ENCODE measurements around the gene AMOTL2.

Gene AMOTL2

DNA sequence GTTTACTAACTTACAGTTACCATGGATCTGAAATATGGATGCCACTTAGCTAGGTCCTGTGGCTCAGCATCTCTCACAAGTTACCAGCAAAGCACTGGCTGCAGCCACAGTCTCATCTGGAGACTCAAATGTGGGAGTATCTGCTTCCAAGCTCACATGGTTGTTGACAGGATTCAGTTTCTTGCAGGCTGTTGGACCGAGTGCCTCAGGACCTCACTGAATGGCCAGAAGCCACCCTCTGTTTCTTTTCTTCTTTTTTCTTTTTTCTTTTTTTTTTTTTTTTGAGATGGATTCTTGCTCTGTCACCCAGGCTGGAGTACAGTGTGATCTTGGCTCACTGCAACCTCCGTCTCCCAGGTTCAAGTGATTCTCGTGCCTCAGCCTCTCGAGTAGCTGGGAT, 20.1 kb upstream of the AMOTL2 start:
- Histone ChIP-seq H2BK5ac (ENCODE audit: low read length) (no peak overlapping the region), H3K79me1 (ENCODE audit: low read length) (no peaks in the 10 kb centered on the region), H3K4me2 (ENCODE audit: low read length) (no peak overlapping the region), H4K5ac (ENCODE audit: low read length) (no peak overlapping the region), H3K56ac (ENCODE audit: low read length) (no peak overlapping the region), H4K8ac (ENCODE audit: low read depth, low read length) (no peak overlapping the region), H3K23ac (ENCODE audit: low read length) (no peak overlapping the region), H3K4me1 (ENCODE audit: control insufficient read depth, low read depth, low read length) (no peaks in the 10 kb centered on the region), H3K27ac (ENCODE audit: low read depth, low read length) (no peak overlapping the region), H3K79me2 (ENCODE audit: control insufficient read depth, insufficient read depth, low read length) (no peaks in the 10 kb centered on the region), H3K4ac (ENCODE audit: low read depth, low read length) (no peak overlapping the region), H3K18ac (ENCODE audit: low read length) (no peak overlapping the region), H2AK5ac (ENCODE audit: low read length) (no peak overlapping the region), H3K36me3 (ENCODE audit: control insufficient read depth, insufficient read depth, low read length) (no peaks in the 10 kb centered on the region), H3K9ac (ENCODE audit: low read length) (no peak overlapping the region), H2BK120ac (ENCODE audit: low read depth, low read length) (no peak overlapping the region), H3K27me3 (ENCODE audit: insufficient read depth, low read length, poor library complexity) (no peaks in the 10 kb centered on the region), H2BK15ac (replicated peaks; ENCODE audit: low read depth) (no peak overlapping the region), H3K4me3 (ENCODE audit: low read length) (no peak overlapping the region)
- no CpG with 5 or more reads among the region's 4 CpGs for WGBS (ENCODE audit: extremely low coverage, insufficient coverage, low lambda C conversion rate)
- no peak for DNase-seq

DNA sequence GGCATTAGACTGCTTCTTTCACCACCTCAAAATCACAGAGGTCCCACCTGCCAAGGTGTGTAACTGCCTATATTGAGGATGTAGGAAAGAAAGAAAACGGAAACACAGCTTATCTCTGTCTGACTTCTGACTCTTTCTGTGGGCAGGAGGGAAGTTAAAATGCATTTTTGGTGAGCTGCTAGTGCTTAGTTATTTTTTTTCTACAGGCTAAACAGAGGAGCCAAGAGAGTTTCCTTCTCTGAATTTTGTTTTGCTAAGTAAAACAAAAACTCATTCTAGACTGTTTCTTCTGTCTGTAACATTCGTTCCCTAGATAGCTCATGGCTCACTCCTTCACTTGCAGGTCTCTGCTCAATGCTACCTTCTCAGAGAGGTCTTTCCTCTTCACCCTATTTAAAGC, 18.8 kb upstream of the AMOTL2 start:
- no peak overlapping the region for H2BK5ac ChIP-seq (ENCODE audit: low read length)
- H3K4ac ChIP-seq (ENCODE audit: low read depth, low read length) = no peak overlapping the region
- no peak overlapping the region for H2BK15ac ChIP-seq (replicated peaks; ENCODE audit: low read depth)
- no peak overlapping the region for H4K8ac ChIP-seq (ENCODE audit: low read depth, low read length)
- H3K79me1 ChIP-seq (ENCODE audit: low read length) = no peaks in the 10 kb centered on the region
- no peak overlapping the region for H3K4me2 ChIP-seq (ENCODE audit: low read length)
- H3K23ac ChIP-seq (ENCODE audit: low read length) = no peak overlapping the region
- no peak overlapping the region for H2AK5ac ChIP-seq (ENCODE audit: low read length)
- H3K56ac ChIP-seq (ENCODE audit: low read length) = no peak overlapping the region
- H2BK120ac ChIP-seq (ENCODE audit: low read depth, low read length) = no peak overlapping the region
- no peak overlapping the region for H3K27ac ChIP-seq (ENCODE audit: low read depth, low read length)
- H4K5ac ChIP-seq (ENCODE audit: low read length) = no peak overlapping the region
- no peak overlapping the region for H3K9ac ChIP-seq (ENCODE audit: low read length)
- no CpG with 5 or more reads among the region's 2 CpGs for WGBS (ENCODE audit: extremely low coverage, insufficient coverage, low lambda C conversion rate)
- H3K79me2 ChIP-seq (ENCODE audit: control insufficient read depth, insufficient read depth, low read length) = no peaks in the 10 kb centered on the region
- H3K36me3 ChIP-seq (ENCODE audit: control insufficient read depth, insufficient read depth, low read length) = no peaks in the 10 kb centered on the region
- no peak overlapping the region for H3K18ac ChIP-seq (ENCODE audit: low read length)
- H3K27me3 ChIP-seq (ENCODE audit: insufficient read depth, low read length, poor library complexity) = no peaks in the 10 kb centered on the region
- no peaks in the 10 kb centered on the region for H3K4me1 ChIP-seq (ENCODE audit: control insufficient read depth, low read depth, low read length)
- no peak for DNase-seq
- no peak overlapping the region for H3K4me3 ChIP-seq (ENCODE audit: low read length)

DNA sequence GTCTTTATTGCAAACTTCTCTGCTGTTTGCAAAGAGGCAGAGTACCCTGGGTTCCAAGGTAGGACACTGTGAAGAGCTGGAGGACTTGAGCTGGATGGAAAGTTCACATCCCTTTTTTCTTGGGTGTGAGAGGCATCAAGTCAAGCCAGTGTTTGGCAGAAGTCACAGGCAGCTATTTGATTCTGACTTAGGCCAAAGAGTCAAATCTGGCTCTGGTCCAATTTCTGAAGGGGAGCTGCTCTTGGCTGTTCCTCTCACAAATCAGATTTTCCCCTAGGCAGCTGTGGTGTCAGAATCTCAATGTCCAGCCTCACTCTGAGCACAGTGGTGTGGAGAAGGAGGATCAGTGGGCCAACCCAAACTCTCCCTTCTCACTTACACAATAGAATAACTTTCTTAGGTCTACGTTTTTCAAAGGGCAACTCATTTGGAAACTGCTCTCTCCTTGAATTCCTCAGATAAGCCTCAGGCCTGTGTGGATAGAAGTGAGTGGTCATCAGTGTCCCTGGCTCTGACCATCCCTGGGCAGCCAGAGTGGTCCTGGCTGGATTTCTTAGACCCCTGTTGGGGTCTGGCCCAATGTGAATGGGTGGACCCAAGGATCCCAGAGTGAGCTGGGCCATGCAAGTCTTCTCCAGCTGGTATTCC, 18.2 kb upstream of the AMOTL2 start:
- no peak overlapping the region for H3K4me3 ChIP-seq (ENCODE audit: low read length)
- no peak overlapping the region for H2BK120ac ChIP-seq (ENCODE audit: low read depth, low read length)
- no peak overlapping the region for H3K27ac ChIP-seq (ENCODE audit: low read depth, low read length)
- H2AK5ac ChIP-seq (ENCODE audit: low read length) = no peak overlapping the region
- H3K4me1 ChIP-seq (ENCODE audit: control insufficient read depth, low read depth, low read length) = no peaks in the 10 kb centered on the region
- no peak overlapping the region for H3K23ac ChIP-seq (ENCODE audit: low read length)
- no peak overlapping the region for H3K9ac ChIP-seq (ENCODE audit: low read length)
- no CpG with 5 or more reads among the region's 1 CpG for WGBS (ENCODE audit: extremely low coverage, insufficient coverage, low lambda C conversion rate)
- no peak overlapping the region for H3K18ac ChIP-seq (ENCODE audit: low read length)
- H3K79me1 ChIP-seq (ENCODE audit: low read length) = no peaks in the 10 kb centered on the region
- H3K36me3 ChIP-seq (ENCODE audit: control insufficient read depth, insufficient read depth, low read length) = no peaks in the 10 kb centered on the region
- no peak overlapping the region for H2BK5ac ChIP-seq (ENCODE audit: low read length)
- H2BK15ac ChIP-seq (replicated peaks; ENCODE audit: low read depth) = no peak overlapping the region
- H4K8ac ChIP-seq (ENCODE audit: low read depth, low read length) = no peak overlapping the region
- H3K4ac ChIP-seq (ENCODE audit: low read depth, low read length) = no peak overlapping the region
- no peak for DNase-seq
- H3K27me3 ChIP-seq (ENCODE audit: insufficient read depth, low read length, poor library complexity) = no peaks in the 10 kb centered on the region
- H4K5ac ChIP-seq (ENCODE audit: low read length) = no peak overlapping the region
- H3K79me2 ChIP-seq (ENCODE audit: control insufficient read depth, insufficient read depth, low read length) = no peaks in the 10 kb centered on the region
- no peak overlapping the region for H3K56ac ChIP-seq (ENCODE audit: low read length)
- H3K4me2 ChIP-seq (ENCODE audit: low read length) = no peak overlapping the region

DNA sequence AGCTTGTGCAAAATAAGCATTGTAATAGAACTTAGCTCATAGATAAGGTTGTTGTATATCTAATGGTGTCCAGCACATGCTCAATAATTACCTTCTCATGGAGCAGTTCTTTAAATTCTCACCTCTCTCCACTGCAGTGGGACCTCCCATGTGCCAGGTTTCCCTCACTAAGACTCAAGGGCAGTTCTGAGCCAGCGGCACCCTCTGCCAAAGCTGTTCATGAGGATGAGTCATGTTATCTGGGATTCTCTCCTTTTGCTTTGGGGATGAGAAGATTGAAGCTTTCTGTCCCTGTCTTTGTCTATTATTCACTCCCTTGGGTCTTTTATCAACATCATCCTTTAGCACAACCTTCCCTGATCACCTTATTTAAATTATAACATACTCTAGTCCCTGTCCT, 15.6 kb upstream of the AMOTL2 start:
- Histone ChIP-seq H3K79me2 (ENCODE audit: control insufficient read depth, insufficient read depth, low read length) (no peaks in the 10 kb centered on the region), H3K27me3 (ENCODE audit: insufficient read depth, low read length, poor library complexity) (no peaks in the 10 kb centered on the region), H3K36me3 (ENCODE audit: control insufficient read depth, insufficient read depth, low read length) (no peaks in the 10 kb centered on the region), H2AK5ac (ENCODE audit: low read length) (no peak overlapping the region), H4K5ac (ENCODE audit: low read length) (no peak overlapping the region), H4K8ac (ENCODE audit: low read depth, low read length) (no peak overlapping the region), H3K56ac (ENCODE audit: low read length) (no peak overlapping the region), H3K4me1 (ENCODE audit: control insufficient read depth, low read depth, low read length) (no peaks in the 10 kb centered on the region), H3K23ac (ENCODE audit: low read length) (no peak overlapping the region), H2BK15ac (replicated peaks; ENCODE audit: low read depth) (no peak overlapping the region), H3K4me3 (ENCODE audit: low read length) (no peak overlapping the region), H3K18ac (ENCODE audit: low read length) (no peak overlapping the region), H3K9ac (ENCODE audit: low read length) (no peak overlapping the region), H3K79me1 (ENCODE audit: low read length) (no peaks in the 10 kb centered on the region), H3K27ac (ENCODE audit: low read depth, low read length) (no peak overlapping the region), H2BK5ac (ENCODE audit: low read length) (no peak overlapping the region), H3K4me2 (ENCODE audit: low read length) (no peak overlapping the region), H2BK120ac (ENCODE audit: low read depth, low read length) (no peak overlapping the region), H3K4ac (ENCODE audit: low read depth, low read length) (no peak overlapping the region)
- no peak for DNase-seq
- WGBS (ENCODE audit: extremely low coverage, insufficient coverage, low lambda C conversion rate) = no CpG with 5 or more reads among the region's 1 CpG

DNA sequence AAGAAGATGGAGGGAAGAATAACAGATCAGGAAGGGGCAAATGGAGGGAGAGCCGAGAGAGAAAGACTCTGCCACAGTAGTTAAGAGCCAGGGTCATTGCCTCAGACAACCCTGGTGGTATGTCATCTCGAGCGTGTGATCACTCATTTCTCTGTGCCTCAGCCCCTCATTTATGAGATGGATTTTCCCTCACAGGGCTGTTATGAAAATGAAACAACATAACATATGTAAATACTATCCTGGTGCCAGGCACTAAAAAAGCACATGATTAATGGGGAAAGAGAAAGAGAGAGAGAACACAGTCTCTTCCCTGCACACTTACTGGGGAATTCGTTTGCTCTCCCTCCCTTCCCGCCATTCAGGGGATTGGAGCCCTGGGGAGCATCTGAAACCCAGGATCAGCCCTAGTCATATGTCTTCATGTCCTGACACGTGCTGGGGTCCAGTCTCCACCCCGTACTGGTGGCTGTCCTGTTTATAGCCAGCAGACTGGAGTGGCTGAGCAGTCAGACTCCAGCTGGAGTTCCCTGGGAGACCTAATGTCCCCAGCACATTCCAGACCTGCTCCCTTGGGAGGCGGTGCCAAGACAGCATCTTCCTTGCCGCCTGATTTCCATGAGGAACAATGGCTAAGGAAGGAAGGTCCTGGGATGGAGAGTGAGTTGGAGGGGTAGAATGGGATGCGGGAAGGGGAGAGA, 14.7 kb upstream of the AMOTL2 start:
- Histone ChIP-seq H2AK5ac (ENCODE audit: low read length) (no peak overlapping the region), H2BK15ac (replicated peaks; ENCODE audit: low read depth) (no peak overlapping the region), H3K4me2 (ENCODE audit: low read length) (no peak overlapping the region), H3K4me3 (ENCODE audit: low read length) (no peak overlapping the region), H3K18ac (ENCODE audit: low read length) (no peak overlapping the region), H3K36me3 (ENCODE audit: control insufficient read depth, insufficient read depth, low read length) (no peaks in the 10 kb centered on the region), H3K4me1 (ENCODE audit: control insufficient read depth, low read depth, low read length) (no peaks in the 10 kb centered on the region), H3K27ac (ENCODE audit: low read depth, low read length) (no peak overlapping the region), H4K8ac (ENCODE audit: low read depth, low read length) (no peak overlapping the region), H3K27me3 (ENCODE audit: insufficient read depth, low read length, poor library complexity) (no peaks in the 10 kb centered on the region), H3K9ac (ENCODE audit: low read length) (no peak overlapping the region), H3K4ac (ENCODE audit: low read depth, low read length) (no peak overlapping the region), H3K79me2 (ENCODE audit: control insufficient read depth, insufficient read depth, low read length) (no peaks in the 10 kb centered on the region), H2BK120ac (ENCODE audit: low read depth, low read length) (no peak overlapping the region), H3K23ac (ENCODE audit: low read length) (no peak overlapping the region), H4K5ac (ENCODE audit: low read length) (no peak overlapping the region), H3K56ac (ENCODE audit: low read length) (no peak overlapping the region), H2BK5ac (ENCODE audit: low read length) (no peak overlapping the region), H3K79me1 (ENCODE audit: low read length) (no peaks in the 10 kb centered on the region)
- no peak for DNase-seq
- WGBS (ENCODE audit: extremely low coverage, insufficient coverage, low lambda C conversion rate) = no CpG with 5 or more reads among the region's 10 CpGs

DNA sequence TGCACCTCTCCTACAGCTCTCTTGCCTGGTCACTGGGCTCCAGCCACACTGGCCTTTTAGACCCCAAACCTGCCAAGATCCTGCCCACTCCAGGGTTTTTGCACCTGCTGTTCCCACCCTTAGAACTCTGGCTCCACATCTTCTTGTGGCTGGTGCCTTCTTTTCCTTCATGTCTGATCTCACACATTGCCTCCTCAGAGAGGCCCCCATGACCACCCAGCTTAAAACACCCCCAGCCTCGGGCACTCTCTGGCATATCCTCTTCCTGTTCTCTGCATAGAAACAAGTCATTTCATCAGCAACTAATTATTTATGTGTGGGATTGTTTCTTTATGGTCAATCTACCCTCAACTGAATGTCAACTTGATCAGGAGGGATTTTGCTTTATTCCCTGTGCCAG, 14.0 kb upstream of the AMOTL2 start:
- Histone ChIP-seq H3K79me1 (ENCODE audit: low read length) (no peaks in the 10 kb centered on the region), H3K23ac (ENCODE audit: low read length) (no peak overlapping the region), H3K79me2 (ENCODE audit: control insufficient read depth, insufficient read depth, low read length) (no peaks in the 10 kb centered on the region), H3K9ac (ENCODE audit: low read length) (no peak overlapping the region), H2BK15ac (replicated peaks; ENCODE audit: low read depth) (no peak overlapping the region), H3K4ac (ENCODE audit: low read depth, low read length) (no peak overlapping the region), H3K18ac (ENCODE audit: low read length) (no peak overlapping the region), H2AK5ac (ENCODE audit: low read length) (no peak overlapping the region), H2BK120ac (ENCODE audit: low read depth, low read length) (no peak overlapping the region), H3K27ac (ENCODE audit: low read depth, low read length) (no peak overlapping the region), H2BK5ac (ENCODE audit: low read length) (no peak overlapping the region), H3K4me1 (ENCODE audit: control insufficient read depth, low read depth, low read length) (no peaks in the 10 kb centered on the region), H4K5ac (ENCODE audit: low read length) (no peak overlapping the region), H3K4me2 (ENCODE audit: low read length) (no peak overlapping the region), H3K27me3 (ENCODE audit: insufficient read depth, low read length, poor library complexity) (no peaks in the 10 kb centered on the region), H3K36me3 (ENCODE audit: control insufficient read depth, insufficient read depth, low read length) (no peaks in the 10 kb centered on the region), H4K8ac (ENCODE audit: low read depth, low read length) (no peak overlapping the region), H3K4me3 (ENCODE audit: low read length) (no peak overlapping the region), H3K56ac (ENCODE audit: low read length) (no peak overlapping the region)
- WGBS (ENCODE audit: extremely low coverage, insufficient coverage, low lambda C conversion rate) = no CpG with 5 or more reads among the region's 1 CpG
- no peak for DNase-seq

Measured in mesendoderm (in vitro differentiated cells).